Ascending aorta (tissue), 2 donors: ENCODE data around the gene AGBL1. TPM values are rescaled to one million over a fixed set of nuclear protein-coding genes. Genes with fewer than 3 reads are reported as not detected.

Experiments used
- DNase-seq, 2 donors: peaks; one replicate each; pipeline ENCODE4 v3.0.0-alpha.2; 2019; ENCODE audit warnings: low spot score in 2 of 2
- H3K27ac ChIP-seq, 2 donors: fragments of 200-600 bp; sonication (generic); one replicate each; pipeline ENCODE4 v1.5.1; 2016 to 2017; ENCODE audit warnings: mild to moderate bottlenecking in 1 of 2
- H3K27me3 ChIP-seq: fragments of 200-600 bp; sonication (generic); one replicate; pipeline ENCODE4 v1.5.1; 2017
- H3K36me3 ChIP-seq, 2 donors: fragments of 200-600 bp; sonication (generic); one replicate each; pipeline ENCODE4 v1.5.1; 2016
- H3K4me1 ChIP-seq, 2 donors: fragments of 200-600 bp; sonication (generic); one replicate each; pipeline ENCODE4 v1.5.1; 2016 to 2017; ENCODE audit warnings: mild to moderate bottlenecking in 1 of 2
- H3K4me3 ChIP-seq, 2 donors: fragments of 200-600 bp; sonication (generic); one replicate each; pipeline ENCODE4 v1.5.1; 2016 to 2017; ENCODE audit warnings: mild to moderate bottlenecking in 1 of 2
- H3K9me3 ChIP-seq, 2 donors: fragments of 200-600 bp; sonication (generic); one replicate each; pipeline ENCODE4 v1.5.1; 2016
- intact Hi-C: fragments of 100-400 bp; cut with DNase I; formaldehyde crosslinking; loops from one replicate; pipeline ENCODE4 v1.15.1; 2023
- total RNA-seq: library from RNA; depleted of rRNA; stranded (reverse); fragments of >200 nt; gene quantifications from one replicate; pipeline ENCODE4 v1.1.0, GENCODE V29; 2016
- TF ChIP-seq, protein P1 (sequence below), 3 experiments: fragments of 200-600 bp in 2 of 3; fragments of 450-650 bp in 1 of 3; sonication (generic) in 2 of 3; IDR thresholded peaks; one replicate each; pipeline ENCODE4 v1.5.1; 2016 to 2019; ENCODE audit warnings: antibody characterized with exemption in 3 of 3, mild to moderate bottlenecking in 1 of 3, moderate library complexity in 1 of 3

AGBL1 gene
- total RNA-seq, 1 donor from 2014 or later = not detected

GRCh38 chr15:86268558-86268957, 188.9 kb downstream of the AGBL1 start:
- H3K27ac ChIP-seq = no peak overlapping the region
- no peaks in the 10 kb centered on the region for H3K27me3 ChIP-seq
- no peaks in the 10 kb centered on the region for H3K36me3 ChIP-seq
- no peaks in the 10 kb centered on the region for H3K9me3 ChIP-seq
- no peaks in the 10 kb centered on the region for H3K4me1 ChIP-seq
- no peak for DNase-seq
- intact Hi-C loops = no loop called here
- TF ChIP-seq, protein P1, sequence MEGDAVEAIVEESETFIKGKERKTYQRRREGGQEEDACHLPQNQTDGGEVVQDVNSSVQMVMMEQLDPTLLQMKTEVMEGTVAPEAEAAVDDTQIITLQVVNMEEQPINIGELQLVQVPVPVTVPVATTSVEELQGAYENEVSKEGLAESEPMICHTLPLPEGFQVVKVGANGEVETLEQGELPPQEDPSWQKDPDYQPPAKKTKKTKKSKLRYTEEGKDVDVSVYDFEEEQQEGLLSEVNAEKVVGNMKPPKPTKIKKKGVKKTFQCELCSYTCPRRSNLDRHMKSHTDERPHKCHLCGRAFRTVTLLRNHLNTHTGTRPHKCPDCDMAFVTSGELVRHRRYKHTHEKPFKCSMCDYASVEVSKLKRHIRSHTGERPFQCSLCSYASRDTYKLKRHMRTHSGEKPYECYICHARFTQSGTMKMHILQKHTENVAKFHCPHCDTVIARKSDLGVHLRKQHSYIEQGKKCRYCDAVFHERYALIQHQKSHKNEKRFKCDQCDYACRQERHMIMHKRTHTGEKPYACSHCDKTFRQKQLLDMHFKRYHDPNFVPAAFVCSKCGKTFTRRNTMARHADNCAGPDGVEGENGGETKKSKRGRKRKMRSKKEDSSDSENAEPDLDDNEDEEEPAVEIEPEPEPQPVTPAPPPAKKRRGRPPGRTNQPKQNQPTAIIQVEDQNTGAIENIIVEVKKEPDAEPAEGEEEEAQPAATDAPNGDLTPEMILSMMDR (IDR thresholded peaks at IDR 0.05) = no peak
- H3K4me3 ChIP-seq = no peak overlapping the region

DNA sequence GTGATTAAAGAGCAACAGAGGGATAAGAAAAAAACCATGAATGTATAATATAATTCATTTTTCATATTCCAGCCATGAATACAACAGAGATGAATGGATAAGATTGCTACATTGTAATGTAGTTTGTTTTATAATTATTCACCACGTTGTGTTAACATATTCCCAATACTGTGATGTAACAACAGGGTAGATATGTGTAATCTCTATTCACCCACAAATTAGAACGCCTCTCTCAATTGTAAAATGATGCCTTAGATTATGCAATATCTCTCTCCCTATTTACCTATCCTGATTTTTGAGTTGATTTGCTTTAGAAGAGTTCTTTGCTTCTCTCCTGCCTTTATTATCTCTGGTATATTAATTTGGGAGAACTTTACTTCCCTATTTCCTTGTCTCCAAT, 193.6 kb downstream of the AGBL1 start:
- Histone ChIP-seq H3K27ac (no peak overlapping the region), H3K27me3 (no peaks in the 10 kb centered on the region), H3K9me3 (no peaks in the 10 kb centered on the region), H3K36me3 (no peaks in the 10 kb centered on the region), H3K4me1 (no peaks in the 10 kb centered on the region), H3K4me3 (no peak overlapping the region)
- DNase-seq = no peak
- TF ChIP-seq, protein P1 (IDR thresholded peaks at IDR 0.05) = no peak
- intact Hi-C loops = no loop called here

- Histone ChIP-seq H3K4me3 (no peak overlapping the region), H3K36me3 (no peaks in the 10 kb centered on the region), H3K9me3 (no peaks in the 10 kb centered on the region), H3K27me3 (no peaks in the 10 kb centered on the region), H3K27ac (no peak overlapping the region), H3K4me1 (no peaks in the 10 kb centered on the region)
- TF ChIP-seq, protein P1 (IDR thresholded peaks at IDR 0.05) = no peak
- DNase-seq = no peak
- intact Hi-C loops = no loop called here
Measured at GRCh38 chr15:86275361-86275760, 195.7 kb downstream of the AGBL1 start.

- Histone ChIP-seq H3K4me1 (no peaks in the 10 kb centered on the region), H3K4me3 (no peak overlapping the region), H3K9me3 (no peaks in the 10 kb centered on the region), H3K27me3 (no peaks in the 10 kb centered on the region), H3K27ac (no peak overlapping the region), H3K36me3 (no peaks in the 10 kb centered on the region)
- intact Hi-C loops = no loop called here
- TF ChIP-seq, protein P1 (IDR thresholded peaks at IDR 0.05) = no peak
- no peak for DNase-seq
Measured at GRCh38 chr15:86278586-86278985, 198.9 kb downstream of the AGBL1 start.

DNA sequence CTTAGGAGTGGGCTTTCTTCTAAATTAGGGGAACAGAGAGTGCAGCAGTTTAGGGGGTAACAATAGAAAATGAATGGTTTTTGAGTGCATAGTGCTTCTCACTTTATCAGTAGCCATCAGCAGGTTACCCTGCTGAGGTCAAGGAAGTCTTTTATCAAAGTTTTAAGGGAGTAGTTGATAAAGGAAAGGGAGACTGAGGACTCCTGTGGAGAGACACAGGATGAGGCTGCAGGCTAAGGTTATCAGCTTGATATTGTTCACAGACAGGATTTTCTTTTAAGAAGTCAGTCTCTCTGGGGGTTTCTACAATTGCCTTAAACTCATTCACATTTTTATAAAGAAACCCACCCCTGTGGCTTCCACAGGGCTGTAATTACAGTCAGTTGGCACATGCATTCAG, 205.0 kb downstream of the AGBL1 start:
- Histone ChIP-seq H3K27ac (no peak overlapping the region), H3K36me3 (no peaks in the 10 kb centered on the region), H3K9me3 (no peaks in the 10 kb centered on the region), H3K4me3 (no peak overlapping the region), H3K4me1 (no peaks in the 10 kb centered on the region), H3K27me3 (no peaks in the 10 kb centered on the region)
- no peak for DNase-seq
- TF ChIP-seq, protein P1 (IDR thresholded peaks at IDR 0.05) = no peak
- intact Hi-C loops = no loop called here

DNA sequence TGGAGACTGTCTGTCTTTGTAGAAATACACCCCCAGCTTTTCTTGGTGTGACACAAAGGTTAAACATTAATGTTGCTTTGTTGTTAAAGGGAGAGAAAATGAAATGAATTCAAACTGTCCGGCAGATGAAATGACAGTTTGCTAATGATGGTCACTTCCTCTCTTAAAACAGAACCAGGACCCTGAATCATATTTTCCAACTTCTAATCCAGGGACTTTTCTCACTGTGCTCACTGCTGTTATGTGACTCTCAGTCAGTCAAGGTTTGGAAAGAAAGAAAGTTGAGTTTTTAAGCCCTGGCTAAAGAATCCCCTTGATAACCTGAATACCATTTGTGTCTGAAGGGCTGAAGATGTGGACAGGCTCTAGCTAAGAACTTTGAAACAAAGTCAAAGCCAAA, 215.8 kb downstream of the AGBL1 start:
- DNase-seq = no peak
- no peak overlapping the region for H3K27ac ChIP-seq
- H3K27me3 ChIP-seq = no peaks in the 10 kb centered on the region
- H3K9me3 ChIP-seq = no peaks in the 10 kb centered on the region
- H3K4me3 ChIP-seq = no peak overlapping the region
- H3K4me1 ChIP-seq = no peaks in the 10 kb centered on the region
- intact Hi-C loops = no loop called here
- no peaks in the 10 kb centered on the region for H3K36me3 ChIP-seq
- TF ChIP-seq, protein P1 (IDR thresholded peaks at IDR 0.05) = no peak
